SK-N-SH (cell line): ENCODE measurements around the gene BTBD16. TPM values are rescaled to one million over a fixed set of nuclear protein-coding genes. Genes with fewer than 3 reads are reported as not detected.

Source experiments
- CTCF ChIA-PET: fragments of 300-600, 350-600 bp; formaldehyde crosslinking; extraction: SDS; loops from one replicate; lab custom pipeline; 2021; lab: Yijun Ruan, JAX
- POLR2A ChIA-PET: fragments of 350-600 bp; sonication (Branson Sonifier 250); formaldehyde crosslinking; extraction: SDS; loops from one replicate; lab custom pipeline; 2020; ENCODE audit warnings: antibody characterized with exemption, inconsistent platforms; lab: Yijun Ruan, JAX
- DNase-seq: peaks from one replicate; pipeline ENCODE4 v3.0.0; 2012
- H2AFZ ChIP-seq: fragments of 200-600 bp; sonication (generic); 2 replicates; pipeline ENCODE4 v1.8.1; 2016; ENCODE audit warnings: antibody characterized with exemption, mild to moderate bottlenecking, low read depth
- H3F3A ChIP-seq: fragments of 200-600 bp; sonication (generic); replicated peaks from 2 replicates; pipeline ENCODE3; 2016; ENCODE audit warnings: antibody characterized with exemption, mild to moderate bottlenecking; ENCODE audit not compliant: insufficient read depth
- H3K27ac ChIP-seq, 2 experiments: fragments of 200-500 bp in 1 of 2; fragments of 200-600 bp in 1 of 2; sonication (Bioruptor generic) in 1 of 2; sonication (generic), shearing (Covaris generic) in 1 of 2; 2 replicates each; pipeline versions ENCODE4 v1.5.1 to v1.6.1; 2014 to 2016; ENCODE audit warnings: low read depth in 2 of 2, inconsistent platforms in 1 of 2, low read length in 1 of 2, mild to moderate bottlenecking in 1 of 2, mixed read lengths in 1 of 2
- H3K27me3 ChIP-seq: fragments of 200-600 bp; sonication (generic), shearing (Covaris generic); 2 replicates; pipeline ENCODE4 v1.6.1; 2016; ENCODE audit warnings: mixed run types; ENCODE audit not compliant: insufficient read depth
- H3K36me3 ChIP-seq, 2 experiments: fragments of 200-500 bp in 1 of 2; fragments of 200-600 bp in 1 of 2; sonication (Bioruptor generic) in 1 of 2; sonication (generic) in 1 of 2; replicated peaks in 1 of 2; 2 replicates each; pipeline versions ENCODE3 to v1.5.1; 2014 to 2016; ENCODE audit warnings: low read length in 1 of 2, mild to moderate bottlenecking in 1 of 2; ENCODE audit not compliant: insufficient read depth in 2 of 2, control insufficient read depth in 1 of 2
- H3K4me1 ChIP-seq, 2 experiments: fragments of 200-500 bp in 1 of 2; fragments of 200-600 bp in 1 of 2; sonication (Bioruptor generic) in 1 of 2; sonication (generic), shearing (Covaris generic) in 1 of 2; 2 replicates each; pipeline versions ENCODE4 v1.5.1 to v1.6.1; 2014 to 2016; ENCODE audit warnings: low read depth in 1 of 2, low read length in 1 of 2, mixed run types in 1 of 2; ENCODE audit not compliant: insufficient read depth in 2 of 2, control insufficient read depth in 1 of 2
- H3K4me2 ChIP-seq: fragments of 200-600 bp; sonication (generic), shearing (Covaris generic); 2 replicates; pipeline ENCODE4 v1.6.1; 2017; ENCODE audit warnings: mixed run types
- H3K4me3 ChIP-seq, 2 experiments: fragments of 200-500 bp in 1 of 2; fragments of 200-600 bp in 1 of 2; sonication (Bioruptor generic) in 1 of 2; sonication (generic), shearing (Covaris generic) in 1 of 2; 2 replicates each; pipeline versions ENCODE4 v1.5.1 to v1.8.1; 2014 to 2016; ENCODE audit warnings: low read depth in 2 of 2, inconsistent platforms in 1 of 2, low read length in 1 of 2, mild to moderate bottlenecking in 1 of 2, mixed read lengths in 1 of 2, moderate library complexity in 1 of 2
- H3K79me2 ChIP-seq: fragments of 200-600 bp; sonication (generic); 2 replicates; pipeline ENCODE4 v1.8.1; 2017; ENCODE audit warnings: mild to moderate bottlenecking; ENCODE audit not compliant: insufficient read depth
- H3K9ac ChIP-seq: fragments of 200-600 bp; sonication (generic); 2 replicates; pipeline ENCODE4 v1.6.1; 2017; ENCODE audit warnings: mixed run types
- H3K9me2 ChIP-seq: fragments of 200-600 bp; sonication (generic); 2 replicates; pipeline ENCODE4 v1.6.1; 2017; ENCODE audit warnings: mixed run types
- H3K9me3 ChIP-seq: fragments of 200-600 bp; sonication (generic); 2 replicates; pipeline ENCODE4 v1.6.1; 2017; ENCODE audit warnings: mixed run types, mild to moderate bottlenecking, moderate library complexity
- H4K20me1 ChIP-seq: fragments of 200-600 bp; sonication (generic); 2 replicates; pipeline ENCODE4 v1.6.1; 2017; ENCODE audit warnings: mild to moderate bottlenecking, mixed run types; ENCODE audit not compliant: insufficient read depth
- ELF1 ChIP-seq: IDR thresholded peaks from 2 replicates; pipeline ENCODE4 v1.4.0; 2012
- EP300 ChIP-seq, 2 experiments: IDR thresholded peaks; 2 replicates each; pipeline versions ENCODE4 v1.4.0 to v1.6.1; 2012; ENCODE audit warnings: borderline replicate concordance in 1 of 2, low read depth in 1 of 2, low read length in 1 of 2
- FOSL2 ChIP-seq: IDR thresholded peaks from 2 replicates; pipeline ENCODE4 v1.4.0; 2012; ENCODE audit warnings: low read depth, mild to moderate bottlenecking, moderate library complexity, borderline replicate concordance
- FOXJ3 ChIP-seq: sonication (generic); formaldehyde crosslinking; IDR thresholded peaks from 2 replicates; pipeline ENCODE4 v1.5.1; 2020; ENCODE audit warnings: mild to moderate bottlenecking, missing genetic modification reagents
- GATA2 ChIP-seq: sonication (generic); formaldehyde crosslinking; IDR thresholded peaks from 2 replicates; pipeline ENCODE4 v1.5.0; 2020; ENCODE audit warnings: mild to moderate bottlenecking, missing genetic modification reagents
- MAX ChIP-seq: IDR thresholded peaks from 2 replicates; pipeline ENCODE4 v1.4.0; 2012; ENCODE audit warnings: low read depth
- NRF1 ChIP-seq: IDR thresholded peaks from 2 replicates; pipeline ENCODE4 v1.6.1; 2012; ENCODE audit warnings: low read depth, mild to moderate bottlenecking, low read length
- REST ChIP-seq: IDR thresholded peaks from 2 replicates; pipeline ENCODE4 v1.6.1; 2012; ENCODE audit warnings: mild to moderate bottlenecking, low read depth, low read length, moderate library complexity
- RFX5 ChIP-seq: IDR thresholded peaks from 2 replicates; pipeline ENCODE4 v1.6.1; 2012; ENCODE audit warnings: mild to moderate bottlenecking, improper control_type of control experiment, low read length
- RXRA ChIP-seq: IDR thresholded peaks from 2 replicates; pipeline ENCODE4 v1.4.0; 2012; ENCODE audit warnings: low read depth, mild to moderate bottlenecking, borderline replicate concordance
- SMC3 ChIP-seq: IDR thresholded peaks from 2 replicates; pipeline ENCODE4 v1.6.1; 2012; ENCODE audit warnings: low read depth, low read length, improper control_type of control experiment
- USF1 ChIP-seq: IDR thresholded peaks from 2 replicates; pipeline ENCODE4 v1.4.0; 2012; ENCODE audit warnings: low read depth, borderline replicate concordance
- WGBS: methylation state at CpG from one replicate; pipeline ENCODE4 v1.1.6; 2017; ENCODE audit warnings: low lambda C conversion rate; 5-methylcytosine and 5-hydroxymethylcytosine counted together
- polyA plus RNA-seq, 3 experiments: library from polyadenylated mRNA; depleted of rRNA; stranded (reverse); fragments of >200 nt; gene quantifications; 2 replicates each; pipeline ENCODE4 v1.2.3, GENCODE V29; 2012
- TF ChIP-seq, protein P1 (sequence below): IDR thresholded peaks from 2 replicates; pipeline ENCODE4; 2012
- TF ChIP-seq, protein P2 (sequence below): fragments of 150-350 bp; IDR thresholded peaks from 2 replicates; pipeline ENCODE4 v1.6.1; 2016; ENCODE audit warnings: mild to moderate bottlenecking, low read depth, low read length

Gene BTBD16
- polyA plus RNA-seq, 1 of the 3 experiments (the other 2 are of a cell fraction) = not detected

GRCh38 chr10:122286867-122287266 lies 15.8 kb downstream of the BTBD16 start:
- WGBS = 64% methylated on average over 5 of the region's 7 CpGs
- Histone ChIP-seq H3K79me2 (no peaks in the 10 kb centered on the region), H3K4me2 (no peak overlapping the region), H3F3A (no peaks in the 10 kb centered on the region), H3K9me2 (no peaks in the 10 kb centered on the region), H3K36me3 (no peaks in the 10 kb centered on the region), H3K9me3 (no peaks in the 10 kb centered on the region)
- POLR2A ChIA-PET = no interaction called here
- TF ChIP-seq EP300 (IDR thresholded peaks at IDR 0.05; ENCODE audit: borderline replicate concordance in 1 of 2, low read depth in 1 of 2, low read length in 1 of 2) (no peak), ELF1 (no peak), FOSL2 (no peak), NRF1 (no peak), RXRA (no peak), REST (no peak), USF1 (no peak), MAX (no peak), RFX5 (no peak), FOXJ3 (no peak), SMC3 (no peak), GATA2 (CRISPR knock-in tag) (no peak)
- TF ChIP-seq, protein P1, sequence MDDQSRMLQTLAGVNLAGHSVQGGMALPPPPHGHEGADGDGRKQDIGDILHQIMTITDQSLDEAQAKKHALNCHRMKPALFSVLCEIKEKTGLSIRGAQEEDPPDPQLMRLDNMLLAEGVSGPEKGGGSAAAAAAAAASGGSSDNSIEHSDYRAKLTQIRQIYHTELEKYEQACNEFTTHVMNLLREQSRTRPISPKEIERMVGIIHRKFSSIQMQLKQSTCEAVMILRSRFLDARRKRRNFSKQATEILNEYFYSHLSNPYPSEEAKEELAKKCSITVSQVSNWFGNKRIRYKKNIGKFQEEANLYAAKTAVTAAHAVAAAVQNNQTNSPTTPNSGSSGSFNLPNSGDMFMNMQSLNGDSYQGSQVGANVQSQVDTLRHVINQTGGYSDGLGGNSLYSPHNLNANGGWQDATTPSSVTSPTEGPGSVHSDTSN = no peak
- TF ChIP-seq, protein P2, sequence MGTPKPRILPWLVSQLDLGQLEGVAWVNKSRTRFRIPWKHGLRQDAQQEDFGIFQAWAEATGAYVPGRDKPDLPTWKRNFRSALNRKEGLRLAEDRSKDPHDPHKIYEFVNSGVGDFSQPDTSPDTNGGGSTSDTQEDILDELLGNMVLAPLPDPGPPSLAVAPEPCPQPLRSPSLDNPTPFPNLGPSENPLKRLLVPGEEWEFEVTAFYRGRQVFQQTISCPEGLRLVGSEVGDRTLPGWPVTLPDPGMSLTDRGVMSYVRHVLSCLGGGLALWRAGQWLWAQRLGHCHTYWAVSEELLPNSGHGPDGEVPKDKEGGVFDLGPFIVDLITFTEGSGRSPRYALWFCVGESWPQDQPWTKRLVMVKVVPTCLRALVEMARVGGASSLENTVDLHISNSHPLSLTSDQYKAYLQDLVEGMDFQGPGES = no peak
- TF ChIP-seq, all 33 proteins: peak for 0
- H3K27ac ChIP-seq = no peak overlapping the region
- no peaks in the 10 kb centered on the region for H3K4me1 ChIP-seq
- DNase-seq = no peak
- H3K4me3 ChIP-seq = no peak overlapping the region
- CTCF ChIA-PET = interaction anchor here (1.2 to 1.9 kb wide), 5 partner anchors 12 to 279 kb away, joined by 4 to 9 read pairs (median 7); no protein-coding TSS in a partner anchor
- H3K27me3 ChIP-seq = no peaks in the 10 kb centered on the region
- no peaks in the 10 kb centered on the region for H4K20me1 ChIP-seq
- H3K9ac ChIP-seq = no peak overlapping the region
- no peak overlapping the region for H2AFZ ChIP-seq
